Stomach (tissue), 4 donors: ENCODE measurements around the gene COPS7B.

Experiments used
- CTCF ChIP-seq, 7 experiments: fragments of 450-650 bp in 4 of 7; fragments of 200-600 bp in 3 of 7; sonication (generic) in 3 of 7; IDR thresholded peaks; one replicate each; pipeline ENCODE4 v1.5.1; 2016 to 2019; ENCODE audit warnings: antibody characterized with exemption in 7 of 7, control low read depth in 2 of 7, mild to moderate bottlenecking in 1 of 7
- POLR2A ChIP-seq, 4 donors: fragments of 450-650 bp; IDR thresholded peaks; one replicate each; pipeline ENCODE4 v1.6.1; 2016; ENCODE audit warnings: antibody characterized with exemption in 4 of 4, control low read depth in 2 of 4, mild to moderate bottlenecking in 1 of 4, moderate library complexity in 1 of 4

GRCh38 chr2:231769170-231770136 lies 16.8 kb upstream of the COPS7B start:
- TF ChIP-seq CTCF (IDR thresholded peaks at IDR 0.05) (no peak), POLR2A (IDR thresholded peaks at IDR 0.05) (no peak)
